Measurements from ENCODE around the gene C9orf152. TPM values are rescaled to one million over a fixed set of nuclear protein-coding genes. Genes with fewer than 3 reads are reported as not detected.

Gene C9orf152
- total and polyA plus RNA-seq, 2 of the 13 experiments (the other 11 are each of a cell fraction or from before 2014, with no cell fraction given): 0.24 to 0.48 TPM

- TF ChIP-seq, protein P1, sequence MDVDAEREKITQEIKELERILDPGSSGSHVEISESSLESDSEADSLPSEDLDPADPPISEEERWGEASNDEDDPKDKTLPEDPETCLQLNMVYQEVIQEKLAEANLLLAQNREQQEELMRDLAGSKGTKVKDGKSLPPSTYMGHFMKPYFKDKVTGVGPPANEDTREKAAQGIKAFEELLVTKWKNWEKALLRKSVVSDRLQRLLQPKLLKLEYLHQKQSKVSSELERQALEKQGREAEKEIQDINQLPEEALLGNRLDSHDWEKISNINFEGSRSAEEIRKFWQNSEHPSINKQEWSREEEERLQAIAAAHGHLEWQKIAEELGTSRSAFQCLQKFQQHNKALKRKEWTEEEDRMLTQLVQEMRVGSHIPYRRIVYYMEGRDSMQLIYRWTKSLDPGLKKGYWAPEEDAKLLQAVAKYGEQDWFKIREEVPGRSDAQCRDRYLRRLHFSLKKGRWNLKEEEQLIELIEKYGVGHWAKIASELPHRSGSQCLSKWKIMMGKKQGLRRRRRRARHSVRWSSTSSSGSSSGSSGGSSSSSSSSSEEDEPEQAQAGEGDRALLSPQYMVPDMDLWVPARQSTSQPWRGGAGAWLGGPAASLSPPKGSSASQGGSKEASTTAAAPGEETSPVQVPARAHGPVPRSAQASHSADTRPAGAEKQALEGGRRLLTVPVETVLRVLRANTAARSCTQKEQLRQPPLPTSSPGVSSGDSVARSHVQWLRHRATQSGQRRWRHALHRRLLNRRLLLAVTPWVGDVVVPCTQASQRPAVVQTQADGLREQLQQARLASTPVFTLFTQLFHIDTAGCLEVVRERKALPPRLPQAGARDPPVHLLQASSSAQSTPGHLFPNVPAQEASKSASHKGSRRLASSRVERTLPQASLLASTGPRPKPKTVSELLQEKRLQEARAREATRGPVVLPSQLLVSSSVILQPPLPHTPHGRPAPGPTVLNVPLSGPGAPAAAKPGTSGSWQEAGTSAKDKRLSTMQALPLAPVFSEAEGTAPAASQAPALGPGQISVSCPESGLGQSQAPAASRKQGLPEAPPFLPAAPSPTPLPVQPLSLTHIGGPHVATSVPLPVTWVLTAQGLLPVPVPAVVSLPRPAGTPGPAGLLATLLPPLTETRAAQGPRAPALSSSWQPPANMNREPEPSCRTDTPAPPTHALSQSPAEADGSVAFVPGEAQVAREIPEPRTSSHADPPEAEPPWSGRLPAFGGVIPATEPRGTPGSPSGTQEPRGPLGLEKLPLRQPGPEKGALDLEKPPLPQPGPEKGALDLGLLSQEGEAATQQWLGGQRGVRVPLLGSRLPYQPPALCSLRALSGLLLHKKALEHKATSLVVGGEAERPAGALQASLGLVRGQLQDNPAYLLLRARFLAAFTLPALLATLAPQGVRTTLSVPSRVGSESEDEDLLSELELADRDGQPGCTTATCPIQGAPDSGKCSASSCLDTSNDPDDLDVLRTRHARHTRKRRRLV (CRISPR knock-in tag; IDR thresholded peaks at IDR 0.05): no peak
- TF ChIP-seq BCL6 (CRISPR knock-in tag; IDR thresholded peaks at IDR 0.05): peak; percentile 44; the same call in 1 of the 2 replicates
- TF ChIP-seq ZNF276 (CRISPR knock-in tag; IDR thresholded peaks at IDR 0.05; ENCODE audit: low read depth): no peak
- TF ChIP-seq ZFX (CRISPR knock-in tag; IDR thresholded peaks at IDR 0.05; ENCODE audit: low read depth): no peak
- no peak for TF ChIP-seq NFYB (CRISPR knock-in tag; IDR thresholded peaks at IDR 0.05)
- TF ChIP-seq SP5 (CRISPR knock-in tag; IDR thresholded peaks at IDR 0.05; ENCODE audit: borderline replicate concordance, low read depth): no peak
- no peak for TF ChIP-seq ZFP90 (CRISPR knock-in tag; IDR thresholded peaks at IDR 0.05; ENCODE audit: borderline replicate concordance)
- no peak for TF ChIP-seq SOX13 (IDR thresholded peaks at IDR 0.05)
- no peak for TF ChIP-seq SOX13 (CRISPR knock-in tag; conservative IDR thresholded peaks at IDR 0.05 in 1 of 2, IDR thresholded peaks at IDR 0.05 in 1 of 2)
- no peak for TF ChIP-seq HDAC2 (CRISPR knock-in tag; IDR thresholded peaks at IDR 0.05)
- no peak for TF ChIP-seq RFX3 (CRISPR knock-in tag; IDR thresholded peaks at IDR 0.05)
- TF ChIP-seq TRIM24 (CRISPR knock-in tag; IDR thresholded peaks at IDR 0.05): no peak
- peak; percentile 16; the same call in 1 of the 2 replicates for TF ChIP-seq YEATS2 (CRISPR knock-in tag; IDR thresholded peaks at IDR 0.05; ENCODE audit: borderline replicate concordance)
- TF ChIP-seq JDP2 (CRISPR knock-in tag; IDR thresholded peaks at IDR 0.05; ENCODE audit: borderline replicate concordance): no peak
- TF ChIP-seq ZNF780A (CRISPR knock-in tag; IDR thresholded peaks at IDR 0.05): no peak
- 0 out of 2 replicates have a peak, but pooled peaks have one; percentile 8 for TF ChIP-seq TGIF2 (CRISPR knock-in tag; IDR thresholded peaks at IDR 0.05)
- TF ChIP-seq ZBTB8A (CRISPR knock-in tag; IDR thresholded peaks at IDR 0.05; ENCODE audit: borderline replicate concordance, low read depth): no peak
- no peak for TF ChIP-seq ZNF703 (CRISPR knock-in tag; IDR thresholded peaks at IDR 0.05; ENCODE audit: borderline replicate concordance)
- TF ChIP-seq CHD4 (IDR thresholded peaks at IDR 0.05; ENCODE audit: borderline replicate concordance, low read length): no peak
- no peak for TF ChIP-seq FOXO1 (CRISPR knock-in tag; IDR thresholded peaks at IDR 0.05)
- no peak for TF ChIP-seq ZNF572 (CRISPR knock-in tag; IDR thresholded peaks at IDR 0.05)
- TF ChIP-seq ZNF841 (CRISPR knock-in tag; IDR thresholded peaks at IDR 0.05; ENCODE audit: borderline replicate concordance): no peak
- no peak for TF ChIP-seq NR2F2 (IDR thresholded peaks at IDR 0.05; ENCODE audit: borderline replicate concordance, low read depth)
- TF ChIP-seq KMT2A (CRISPR knock-in tag; IDR thresholded peaks at IDR 0.05): no peak
- no peak for TF ChIP-seq PAWR (CRISPR knock-in tag; IDR thresholded peaks at IDR 0.05; ENCODE audit: borderline replicate concordance)
Measured at GRCh38 chr9:110183208-110184145, 24.5 kb downstream of the C9orf152 start (continued).

Data from HepG2 (cell line).